ENCODE data around the gene SMIM21. TPM values are rescaled to one million over a fixed set of nuclear protein-coding genes. Genes with fewer than 3 reads are reported as not detected.

Gene SMIM21
- total RNA-seq, 6 experiments from 2014 or later = not detected

GRCh38 chr18:75377926-75378325 is 49.6 kb downstream of the SMIM21 start:
- Histone ChIP-seq H3K4me3 (no peak overlapping the region), H3K4me1 (no peaks in the 10 kb centered on the region), H3K27me3 (no peaks in the 10 kb centered on the region), H3K9me3 (no peaks in the 10 kb centered on the region), H3K36me3 (no peaks in the 10 kb centered on the region), H3K27ac (no peak overlapping the region)
- intact Hi-C loops (cut with DNase I) = no loop called here
- no peak for ATAC-seq
- TF ChIP-seq CTCF (IDR thresholded peaks at IDR 0.05) (no peak), POLR2A (IDR thresholded peaks at IDR 0.05) (no peak)
- no peak for DNase-seq
- 88% methylated on average over 10 of the region's 10 CpGs for WGBS (ENCODE audit: insufficient coverage, low coverage, low lambda C conversion rate, missing lambda C conversion rate)

- DNase-seq (no peak), ATAC-seq (no peak)
- Histone ChIP-seq H3K27ac (no peak overlapping the region), H3K36me3 (no peaks in the 10 kb centered on the region), H3K4me3 (no peak overlapping the region), H3K4me1 (no peaks in the 10 kb centered on the region), H3K27me3 (no peaks in the 10 kb centered on the region), H3K9me3 (no peaks in the 10 kb centered on the region)
- 52% methylated on average over 2 of the region's 2 CpGs for WGBS (ENCODE audit: insufficient coverage, low coverage, low lambda C conversion rate, missing lambda C conversion rate)
- TF ChIP-seq CTCF (IDR thresholded peaks at IDR 0.05) = no peak
- no peak for TF ChIP-seq POLR2A (IDR thresholded peaks at IDR 0.05)
- intact Hi-C loops (cut with DNase I) = no loop called here
These were observed 50.2 kb downstream of the SMIM21 start for GRCh38 chr18:75377258-75377657.

- no peak for TF ChIP-seq CTCF (IDR thresholded peaks at IDR 0.05)
- no peak for TF ChIP-seq POLR2A (IDR thresholded peaks at IDR 0.05)
- Histone ChIP-seq H3K9me3 (no peaks in the 10 kb centered on the region), H3K27ac (no peak overlapping the region), H3K4me3 (no peak overlapping the region), H3K4me1 (no peaks in the 10 kb centered on the region), H3K36me3 (no peaks in the 10 kb centered on the region), H3K27me3 (no peaks in the 10 kb centered on the region)
- DNase-seq (no peak), ATAC-seq (no peak)
- WGBS (ENCODE audit: insufficient coverage, low coverage, low lambda C conversion rate, missing lambda C conversion rate) = 76% methylated on average over 3 of the region's 3 CpGs
- intact Hi-C loops (cut with DNase I) = no loop called here
These were observed 51.5 kb downstream of the SMIM21 start for GRCh38 chr18:75376004-75376403.

- no peak overlapping the region for H3K27ac ChIP-seq
- H3K36me3 ChIP-seq = no peaks in the 10 kb centered on the region
- intact Hi-C loops (cut with DNase I) = no loop called here
- H3K27me3 ChIP-seq = no peaks in the 10 kb centered on the region
- DNase-seq = no peak
- H3K9me3 ChIP-seq = no peaks in the 10 kb centered on the region
- WGBS (ENCODE audit: insufficient coverage, low coverage, low lambda C conversion rate, missing lambda C conversion rate) = 82% methylated on average over 5 of the region's 6 CpGs
- no peaks in the 10 kb centered on the region for H3K4me1 ChIP-seq
- H3K4me3 ChIP-seq = no peak overlapping the region
- no peak for ATAC-seq
- TF ChIP-seq CTCF (IDR thresholded peaks at IDR 0.05) (no peak), POLR2A (IDR thresholded peaks at IDR 0.05) (no peak)
These were observed 52.2 kb downstream of the SMIM21 start for GRCh38 chr18:75375341-75375740.

GRCh38 chr18:75374466-75374865 is 53.0 kb downstream of the SMIM21 start:
- H3K36me3 ChIP-seq = no peaks in the 10 kb centered on the region
- no peak overlapping the region for H3K4me3 ChIP-seq
- WGBS (ENCODE audit: insufficient coverage, low coverage, low lambda C conversion rate, missing lambda C conversion rate) = 71% methylated on average over 6 of the region's 6 CpGs
- H3K27me3 ChIP-seq = no peaks in the 10 kb centered on the region
- no peaks in the 10 kb centered on the region for H3K9me3 ChIP-seq
- no peak overlapping the region for H3K27ac ChIP-seq
- TF ChIP-seq CTCF (IDR thresholded peaks at IDR 0.05) = no peak
- TF ChIP-seq POLR2A (IDR thresholded peaks at IDR 0.05) = no peak
- ATAC-seq (no peak), DNase-seq (no peak)
- no peaks in the 10 kb centered on the region for H3K4me1 ChIP-seq
- intact Hi-C loops (cut with DNase I) = no loop called here
